GM12891 (cell line): Measurements from ENCODE around the gene COL19A1.

Experiments used
- DNase-seq: peaks from one replicate; pipeline ENCODE4 v3.0.0; 2011; ENCODE audit warnings: low spot score; ENCODE audit not compliant: insufficient read length
- FAIRE-seq: peaks from 2 replicates; lab custom pipeline; 2011; peaks lifted over from hg19 to GRCh38; lab: Jason Lieb, UNC
- PAX5 ChIP-seq: IDR thresholded peaks from 2 replicates; pipeline ENCODE4 v1.6.1; 2011; ENCODE audit warnings: low read length, moderate library complexity, mild to moderate bottlenecking; ENCODE audit not compliant: insufficient read depth, severe bottlenecking
- POLR2A ChIP-seq: IDR thresholded peaks from 2 replicates; pipeline ENCODE4 v1.6.1; 2011; ENCODE audit warnings: low read depth, low read length, control low read depth
- POLR2AphosphoS5 ChIP-seq: IDR thresholded peaks from 2 replicates; pipeline ENCODE4 v1.6.1; 2011; ENCODE audit warnings: low read depth, low read length, control low read depth
- POU2F2 ChIP-seq: IDR thresholded peaks from 2 replicates; pipeline ENCODE4 v1.6.1; 2011; ENCODE audit warnings: low read depth, mild to moderate bottlenecking, control low read depth, low read length, moderate library complexity
- SPI1 ChIP-seq: IDR thresholded peaks from 2 replicates; pipeline ENCODE4 v1.6.1; 2011; ENCODE audit warnings: low read depth, low read length, control low read depth
- TAF1 ChIP-seq: IDR thresholded peaks from 2 replicates; pipeline ENCODE4 v1.6.1; 2011; ENCODE audit warnings: low read depth, low read length, control low read depth

Gene COL19A1

DNA sequence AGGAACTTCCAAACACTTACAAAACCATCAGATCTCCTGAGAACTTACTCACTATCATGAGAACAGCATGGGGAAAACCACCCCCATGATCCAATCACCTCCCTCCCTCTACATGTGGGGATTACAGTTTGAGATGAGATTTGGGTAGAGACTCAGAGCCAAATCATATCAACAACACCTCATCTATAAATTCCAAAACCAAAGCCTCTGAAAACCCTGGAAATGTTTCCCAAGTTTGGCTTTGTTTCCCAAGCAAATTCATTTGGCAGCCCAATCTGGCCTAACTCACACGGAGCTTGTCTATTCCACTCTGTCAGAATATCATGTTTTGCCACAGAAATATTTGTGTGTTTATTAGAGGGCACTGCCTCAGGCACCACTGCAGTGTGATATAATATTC is 293.9 kb downstream of the COL19A1 start:
- TF ChIP-seq POU2F2 (no peak), POLR2AphosphoS5 (no peak), PAX5 (no peak), POLR2A (no peak), SPI1 (no peak), TAF1 (no peak)
- FAIRE-seq (no peak), DNase-seq (no peak)

- no peak for DNase-seq
- FAIRE-seq, result no peak
- TF ChIP-seq POLR2A (no peak), SPI1 (no peak), POLR2AphosphoS5 (no peak), PAX5 (no peak), POU2F2 (no peak), TAF1 (no peak)
Measured at GRCh38 chr6:70162972-70163371, 296.6 kb downstream of the COL19A1 start.

- no peak for FAIRE-seq
- DNase-seq, result no peak
- no peak for TF ChIP-seq SPI1
- no peak for TF ChIP-seq POLR2A
- no peak for TF ChIP-seq PAX5
- no peak for TF ChIP-seq POLR2AphosphoS5
- TF ChIP-seq POU2F2, result no peak
- no peak for TF ChIP-seq TAF1
Measured at GRCh38 chr6:70163795-70164194, 297.4 kb downstream of the COL19A1 start.

- TF ChIP-seq POLR2AphosphoS5 (no peak), TAF1 (no peak), PAX5 (no peak), SPI1 (no peak), POLR2A (no peak), POU2F2 (no peak)
- FAIRE-seq (no peak), DNase-seq (no peak)
Measured at GRCh38 chr6:70164556-70164955, 298.2 kb downstream of the COL19A1 start.

DNA sequence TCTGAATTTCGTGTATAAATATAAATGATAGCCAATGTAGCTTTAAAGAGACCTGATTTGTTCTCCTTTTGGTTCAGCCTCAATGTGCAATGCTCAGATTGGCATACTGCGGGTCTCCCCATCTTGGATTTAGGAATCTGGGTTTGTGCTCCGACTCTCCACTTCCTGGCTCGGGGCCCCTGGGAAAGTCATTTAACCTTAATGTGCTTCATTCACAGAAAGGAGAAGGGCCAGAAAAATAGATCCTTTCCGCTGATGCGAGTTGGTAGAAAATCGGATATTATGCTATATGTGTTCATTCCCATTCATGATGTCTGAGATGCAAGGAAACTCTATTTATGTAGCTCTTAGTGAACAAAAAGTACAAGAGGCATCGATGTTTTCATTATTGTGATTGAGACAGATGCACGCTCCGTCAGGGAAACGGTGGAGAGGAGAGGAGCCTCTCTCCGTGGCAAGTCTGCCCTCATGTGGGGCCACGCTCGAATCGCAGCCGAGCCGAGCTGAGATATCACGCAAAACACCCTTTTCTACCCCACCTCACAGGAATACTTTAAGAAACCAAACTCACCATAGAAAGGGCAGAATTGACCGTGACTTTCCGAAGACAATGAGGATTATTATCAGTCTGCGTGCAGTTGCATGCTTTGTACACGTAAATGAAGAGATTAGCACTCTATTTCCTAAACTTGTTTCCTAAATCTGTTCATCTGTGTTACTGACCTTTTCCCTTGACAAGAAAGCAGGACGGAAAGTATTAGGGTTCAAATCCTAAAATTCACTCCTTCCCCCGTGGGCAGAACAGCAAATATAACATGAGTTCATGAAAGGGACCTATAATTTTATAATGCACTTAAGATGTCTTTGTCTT is 300.0 kb downstream of the COL19A1 start:
- no peak for TF ChIP-seq SPI1
- no peak for TF ChIP-seq POLR2A
- peak; percentile 80 for FAIRE-seq
- DNase-seq, result no peak

DNA sequence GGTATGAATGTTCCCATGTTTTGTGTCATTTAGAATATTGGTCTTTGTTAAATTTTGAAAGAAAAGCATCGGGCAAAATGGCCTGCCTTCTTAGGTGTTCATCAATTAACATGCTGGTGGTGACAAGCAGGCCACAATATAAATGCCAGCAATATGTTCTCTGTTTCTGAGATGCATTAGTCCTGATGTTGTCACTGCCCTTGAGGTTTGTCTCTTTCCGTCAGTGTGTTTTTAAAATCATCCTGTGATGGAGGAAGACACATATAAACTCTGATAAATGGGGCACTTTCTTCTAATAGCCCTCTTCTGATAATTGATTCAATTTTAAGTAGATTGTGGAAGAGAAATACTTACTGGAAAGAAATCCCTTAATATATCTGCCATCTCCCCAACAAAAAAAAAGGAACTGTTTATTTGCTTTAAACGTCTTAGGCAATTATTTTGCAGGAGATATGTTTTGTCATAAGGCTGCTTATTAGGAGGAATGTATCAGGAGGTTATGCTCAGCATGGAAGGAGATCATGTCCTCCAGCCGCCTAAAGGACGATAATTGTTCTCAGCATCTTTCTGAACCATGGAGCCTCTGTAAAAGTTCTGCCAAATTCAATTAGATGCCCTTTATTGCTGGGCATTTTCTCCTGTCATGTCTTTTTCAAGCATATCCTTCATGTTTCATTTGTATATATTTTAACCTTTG is 302.5 kb downstream of the COL19A1 start:
- FAIRE-seq, result no peak
- TF ChIP-seq POLR2A (no peak), PAX5 (no peak), POLR2AphosphoS5 (no peak), SPI1 (no peak), POU2F2 (no peak), TAF1 (no peak)

GRCh38 chr6:70171236-70171635 is 304.9 kb downstream of the COL19A1 start:
- DNase-seq (no peak), FAIRE-seq (no peak)
- TF ChIP-seq SPI1, result no peak
- TF ChIP-seq POU2F2, result no peak
- no peak for TF ChIP-seq TAF1
- no peak for TF ChIP-seq PAX5
- TF ChIP-seq POLR2A, result no peak
- no peak for TF ChIP-seq POLR2AphosphoS5

More for the DNA sequence above, 302.5 kb downstream of the COL19A1 start:
- DNase-seq, result no peak

DNA sequence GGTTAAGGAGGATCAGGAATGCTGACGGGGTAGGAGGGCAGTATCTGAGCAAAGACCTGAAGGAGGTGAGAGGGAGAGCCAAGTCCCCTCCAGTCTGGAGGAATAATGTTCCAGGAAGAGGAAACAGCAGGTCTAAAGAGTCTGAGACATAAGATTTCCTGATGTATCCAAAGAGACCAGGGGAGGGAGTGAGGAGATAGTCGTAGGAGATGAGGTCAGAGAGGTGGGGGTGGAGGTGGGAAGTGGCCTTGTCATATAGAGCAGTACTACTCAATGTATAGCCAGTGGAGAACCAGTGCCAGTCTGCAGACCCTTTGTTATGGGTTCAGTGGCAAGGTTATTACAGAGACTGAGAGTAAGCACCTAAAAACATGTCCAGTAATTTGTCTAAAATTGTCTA is 305.9 kb downstream of the COL19A1 start:
- no peak for DNase-seq
- TF ChIP-seq POLR2AphosphoS5 (no peak), TAF1 (no peak), PAX5 (no peak)
- FAIRE-seq, result no peak

GRCh38 chr6:70175770-70176169 is 309.4 kb downstream of the COL19A1 start:
- no peak for FAIRE-seq
- TF ChIP-seq PAX5 (no peak), TAF1 (no peak), POU2F2 (no peak), POLR2A (no peak), SPI1 (no peak), POLR2AphosphoS5 (no peak)
- no peak for DNase-seq

- no peak for DNase-seq
- TF ChIP-seq POLR2A, result no peak
- TF ChIP-seq PAX5, result no peak
- TF ChIP-seq TAF1, result no peak
- FAIRE-seq, result no peak
Measured at GRCh38 chr6:70176842-70177550, 310.6 kb downstream of the COL19A1 start.
